Hematopoietic multipotent progenitor cell treated with erythropoietin and hydrocortisone succinate and interleukin-3 and kit ligand, for 4 days (in vitro differentiated cells): ENCODE results near the gene TBXAS1.
"Not testable (repeated sequence)": the region's sequence is repeated elsewhere in the genome, so short reads cannot be mapped to it uniquely, and the experiment has no call there.

Source experiments
- DNase-seq: peaks from one replicate; pipeline ENCODE4 v3.0.0-alpha.2; 2015

Gene TBXAS1

DNA sequence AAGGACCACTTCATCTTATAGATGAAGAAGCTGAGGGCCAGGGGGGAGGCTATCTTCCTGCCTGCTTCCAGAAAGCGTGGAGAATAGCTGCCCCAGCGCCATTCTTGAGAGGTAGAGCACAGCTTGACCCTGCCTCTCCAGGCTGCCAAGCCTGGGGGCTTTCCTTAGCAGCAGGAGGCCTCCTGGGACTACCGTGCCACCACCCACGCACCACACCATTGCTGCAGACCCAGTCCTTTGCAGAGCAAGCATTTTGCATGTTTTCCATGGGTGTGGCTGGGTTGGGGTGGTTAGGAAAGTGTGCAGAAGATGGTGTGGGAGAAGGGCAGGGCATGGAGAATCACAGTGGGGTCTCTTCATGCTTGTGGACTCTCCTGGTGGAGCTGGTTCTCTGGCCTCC is 64.9 kb downstream of the TBXAS1 start:
- no peak for DNase-seq

GRCh38 chr7:139895141-139895829 is 66.2 kb downstream of the TBXAS1 start:
- no peak for DNase-seq

GRCh38 chr7:139896288-139896687 is 67.2 kb downstream of the TBXAS1 start:
- DNase-seq, result no peak

DNA sequence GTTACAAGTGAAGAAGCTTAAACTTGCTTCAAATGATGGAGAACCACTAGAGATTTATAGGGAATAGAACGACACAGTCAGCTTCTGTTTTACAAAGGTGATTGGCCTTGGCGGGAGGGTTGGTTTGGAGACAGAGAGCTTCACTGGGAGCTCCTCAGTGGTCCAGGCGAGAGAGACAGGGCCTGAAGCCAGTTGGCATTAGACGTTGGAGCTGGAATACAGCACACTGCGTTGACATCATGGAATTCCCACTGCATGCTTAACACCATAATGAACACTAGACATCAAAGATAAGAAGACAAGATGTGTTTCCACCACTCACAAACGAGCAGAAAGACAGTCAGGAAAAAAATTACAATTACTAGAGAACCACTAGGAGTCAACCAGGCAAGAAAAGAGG is 67.8 kb downstream of the TBXAS1 start:
- no peak for DNase-seq

- no peak for DNase-seq
Observed at GRCh38 chr7:139897422-139898090, 68.5 kb downstream of the TBXAS1 start.

- no peak for DNase-seq
Observed at GRCh38 chr7:139898483-139898882, 69.4 kb downstream of the TBXAS1 start.

DNA sequence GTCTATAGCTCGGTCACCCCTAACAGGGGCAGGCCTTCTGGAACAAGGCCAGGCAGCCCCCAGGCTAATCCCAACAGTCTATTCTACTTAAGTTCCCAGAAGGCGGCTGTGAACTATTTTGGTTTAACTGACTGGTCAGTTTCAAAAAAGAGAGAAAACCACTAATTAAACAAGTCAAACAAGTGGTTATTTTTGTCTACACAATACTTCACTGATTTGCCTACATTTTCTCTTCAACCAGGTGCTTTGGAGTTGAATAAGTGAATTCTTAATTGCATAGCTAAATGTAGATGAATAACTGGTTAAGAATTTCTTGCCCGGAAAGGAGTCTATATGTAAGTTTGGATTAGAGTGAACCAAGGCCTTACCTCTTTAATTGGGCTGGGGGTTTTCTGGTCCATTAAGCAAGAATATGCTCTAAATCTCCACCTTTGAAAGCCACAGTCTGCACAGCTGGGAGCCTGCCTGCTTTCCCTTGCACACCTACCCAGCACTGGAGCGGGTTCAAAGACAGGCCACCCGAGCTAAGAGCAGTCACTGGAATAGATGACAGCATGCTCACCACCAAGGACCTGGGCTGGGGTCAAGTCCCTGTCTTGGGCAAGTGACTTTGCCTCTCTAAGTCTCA is 70.4 kb downstream of the TBXAS1 start:
- DNase-seq, result no peak

DNA sequence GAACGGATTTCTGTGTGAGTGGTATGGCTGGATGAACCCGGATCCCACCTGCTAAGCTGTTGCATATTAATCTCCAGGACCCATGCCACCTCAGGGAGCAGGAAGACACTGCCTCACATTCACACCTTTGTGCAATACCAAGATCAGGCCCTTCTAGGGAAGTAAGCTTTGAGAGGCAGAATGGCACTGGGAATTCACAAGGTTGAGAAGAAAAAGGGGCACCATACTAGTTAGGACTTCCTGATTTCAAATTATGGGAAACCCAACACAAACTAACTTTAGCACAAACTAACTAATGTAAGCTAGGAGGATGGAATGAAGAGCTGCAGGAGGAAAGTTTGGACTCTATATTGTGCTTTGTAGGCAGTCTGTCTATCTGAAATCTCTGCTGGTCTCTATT is 71.3 kb downstream of the TBXAS1 start:
- no peak for DNase-seq

DNA sequence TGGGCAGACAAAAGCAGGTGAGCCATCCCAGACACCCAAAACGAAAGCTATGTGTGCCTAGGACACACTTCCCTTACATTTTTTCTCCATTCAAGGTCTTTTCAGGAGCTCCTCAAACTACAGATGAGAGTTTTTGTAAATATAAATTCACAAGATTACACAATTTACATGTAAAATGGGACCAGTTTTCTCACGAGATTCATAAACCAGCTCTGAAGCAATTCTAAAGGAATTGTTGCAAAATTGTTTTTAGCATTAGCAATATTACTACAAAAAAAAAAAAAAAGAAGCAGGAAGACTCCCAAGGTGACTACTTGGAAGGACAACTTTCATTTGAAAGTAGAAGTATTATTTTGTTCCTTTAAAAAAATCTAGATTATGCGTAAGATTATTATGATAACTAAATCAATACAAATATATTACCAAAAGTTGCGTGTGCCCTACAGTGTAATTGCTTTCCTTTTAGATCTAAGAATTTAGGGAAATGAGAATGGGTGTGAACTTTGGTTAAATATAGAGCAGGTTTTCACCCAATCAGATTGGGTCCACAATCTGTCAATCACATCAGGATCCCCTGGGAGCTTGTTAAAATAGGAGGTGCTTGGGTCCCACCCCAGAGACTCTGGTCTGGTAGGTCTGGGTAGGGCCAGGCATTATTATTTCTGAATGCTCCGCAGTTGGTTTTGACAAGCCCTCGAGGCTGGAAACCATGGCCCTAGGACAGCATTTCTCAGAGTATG is 72.2 kb downstream of the TBXAS1 start:
- DNase-seq, result no peak

- peak; percentile 60 for DNase-seq
Observed at GRCh38 chr7:139901901-139902300, 72.8 kb downstream of the TBXAS1 start.

GRCh38 chr7:139902436-139903102 is 73.5 kb downstream of the TBXAS1 start:
- DNase-seq, result no peak

- DNase-seq, result not testable (repeated sequence)
Observed at GRCh38 chr7:139903103-139903477, 74.0 kb downstream of the TBXAS1 start.

GRCh38 chr7:139906879-139907278 is 77.8 kb downstream of the TBXAS1 start:
- DNase-seq, result no peak

DNA sequence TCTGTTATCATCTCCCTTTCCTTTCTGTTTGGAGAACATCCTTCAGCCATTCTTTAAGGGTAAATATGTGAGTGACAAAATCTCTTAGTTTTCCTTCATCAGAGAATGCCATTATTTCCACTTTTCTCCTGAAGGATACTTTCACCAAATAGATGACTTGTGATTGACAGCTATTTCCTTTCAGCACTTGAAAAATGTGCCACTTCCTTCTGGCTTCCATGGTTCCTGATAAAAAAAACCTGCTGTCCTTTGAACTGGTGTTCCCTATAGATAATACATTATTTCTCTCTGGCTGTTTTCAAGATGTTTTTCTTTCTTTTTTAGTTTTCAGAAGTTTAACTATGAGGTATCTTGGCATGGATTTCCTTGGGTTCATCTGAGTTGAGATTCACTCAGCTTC is 79.7 kb downstream of the TBXAS1 start:
- peak; percentile 82 for DNase-seq

- no peak for DNase-seq
Observed at GRCh38 chr7:139909379-139910050, 80.5 kb downstream of the TBXAS1 start.

- no peak for DNase-seq
Observed at GRCh38 chr7:139913021-139913844, 84.2 kb downstream of the TBXAS1 start.

GRCh38 chr7:139913845-139914135 is 84.7 kb downstream of the TBXAS1 start:
- no peak for DNase-seq

GRCh38 chr7:139914306-139915267 is 85.5 kb downstream of the TBXAS1 start:
- peak; percentile 69 for DNase-seq

- DNase-seq, result no peak
Observed at GRCh38 chr7:139915268-139915863, 86.3 kb downstream of the TBXAS1 start.
